K562 (cell line): Measurements from ENCODE around the gene USP43. TPM values are rescaled to one million over a fixed set of nuclear protein-coding genes. Genes with fewer than 3 reads are reported as not detected.

Experiments
- ATAC-seq: fragments of 200-7000 bp; cut with Tn5 transposase; 3 replicates; pipeline ENCODE4 v1.9.1; 2020; ENCODE audit warnings: moderate library complexity
- BruUV-seq: library from RNA; stranded (reverse); fragments of 400-500 nt; replicated peaks from 2 replicates; lab custom pipeline; 2021; lab: Mats Ljungman, UMichigan
- CTCF ChIA-PET: fragments of 300-600 bp; formaldehyde crosslinking; extraction: SDS; loops from one replicate; lab custom pipeline; 2021; ENCODE audit warnings: low intra/inter-chr PET ratio; lab: Yijun Ruan, JAX
- POLR2A ChIA-PET: fragments of 300-600, 350-650 bp; sonication (Branson Sonifier 250); formaldehyde crosslinking; extraction: SDS; loops from one replicate; lab custom pipeline; 2021; ENCODE audit warnings: antibody characterized with exemption, inconsistent platforms; lab: Yijun Ruan, JAX
- DNase-seq, 4 experiments: peaks; one replicate each; pipeline versions ENCODE4 v3.0.0 to v3.0.0-alpha.2; 2011 to 2018; ENCODE audit warnings: low spot score in 3 of 4, mixed read lengths in 3 of 4; ENCODE audit errors: extremely low read depth in 1 of 4
- FAIRE-seq: peaks from 2 replicates; lab custom pipeline; 2011; peaks lifted over from hg19 to GRCh38; lab: Jason Lieb, UNC
- H2AFZ ChIP-seq: 2 replicates; pipeline ENCODE4 v1.6.0; 2011; ENCODE audit warnings: low read depth, low read length, control low read depth, inconsistent platforms
- H3K27ac ChIP-seq: fragments of 200-600 bp; 3 replicates; pipeline ENCODE4 v1.8.0; 2011; ENCODE audit warnings: low read depth, mild to moderate bottlenecking, control low read depth, inconsistent platforms, low read length, moderate library complexity, mixed read lengths; ENCODE audit errors: extremely low read depth
- H3K27me3 ChIP-seq, 2 experiments: fragments of 300-600 bp in 1 of 2; 2 replicates in 1 of 2; 3 replicates in 1 of 2; pipeline versions ENCODE4 v1.6.0 to v1.8.0; 2011; ENCODE audit warnings: inconsistent platforms in 2 of 2, low read length in 2 of 2, mild to moderate bottlenecking in 1 of 2, mixed read lengths in 1 of 2, moderate library complexity in 1 of 2; ENCODE audit not compliant: control insufficient read depth in 2 of 2, insufficient read depth in 2 of 2
- H3K36me3 ChIP-seq: fragments of 300-600 bp; 3 replicates; pipeline ENCODE4 v1.8.0; 2011; ENCODE audit warnings: mild to moderate bottlenecking, low read length, inconsistent platforms; ENCODE audit not compliant: control insufficient read depth, insufficient read depth
- H3K4me1 ChIP-seq, 2 experiments: fragments of 200-600 bp in 1 of 2; replicated peaks in 1 of 2; 2 replicates in 1 of 2; 3 replicates in 1 of 2; pipeline versions ENCODE4 v1.5.1 to v1.8.0; 2011; ENCODE audit warnings: inconsistent platforms in 2 of 2, low read length in 2 of 2, mild to moderate bottlenecking in 1 of 2, mixed read lengths in 1 of 2, moderate library complexity in 1 of 2; ENCODE audit not compliant: control insufficient read depth in 2 of 2, insufficient read depth in 2 of 2
- H3K4me2 ChIP-seq: 2 replicates; pipeline ENCODE4 v1.6.1; 2011; ENCODE audit warnings: low read length, control low read depth, inconsistent platforms, mixed read lengths; ENCODE audit not compliant: insufficient read depth
- H3K4me3 ChIP-seq: fragments of 200-600 bp; sonication (generic), shearing (Covaris generic); 2 replicates; pipeline ENCODE4 v1.5.1; 2016; ENCODE audit warnings: control low read depth, inconsistent platforms
- H3K79me2 ChIP-seq: fragments of 200-600 bp; 3 replicates; pipeline ENCODE4 v1.8.0; 2011; ENCODE audit warnings: low read length, inconsistent platforms; ENCODE audit not compliant: control insufficient read depth, insufficient read depth
- H3K9ac ChIP-seq, 2 experiments: 2 replicates each; pipeline versions ENCODE4 v1.6.0 to v1.6.1; 2011; ENCODE audit warnings: low read depth in 2 of 2, low read length in 2 of 2, control low read depth in 1 of 2, inconsistent platforms in 1 of 2, mild to moderate bottlenecking in 1 of 2, mixed read lengths in 1 of 2; ENCODE audit not compliant: insufficient read depth in 1 of 2
- H3K9me1 ChIP-seq: one replicate; pipeline ENCODE4 v1.6.0; 2011; ENCODE audit warnings: inconsistent platforms, mild to moderate bottlenecking, low read length, moderate library complexity; ENCODE audit not compliant: control insufficient read depth, insufficient read depth
- H3K9me3 ChIP-seq: replicated peaks from 2 replicates; pipeline ENCODE4 v1.5.1; 2011; ENCODE audit warnings: low read depth, low read length, inconsistent platforms; ENCODE audit not compliant: control insufficient read depth, insufficient read depth
- H4K20me1 ChIP-seq: replicated peaks from 2 replicates; pipeline ENCODE4 v1.6.1; 2011; ENCODE audit warnings: low read length, inconsistent platforms, mixed read lengths; ENCODE audit not compliant: control insufficient read depth, insufficient read depth
- CXXC5 ChIP-seq: fragments of 250-450 bp; sonication (Bioruptor Pico); IDR thresholded peaks from 2 replicates; pipeline ENCODE4 v1.8.0; 2022; ENCODE audit warnings: inconsistent platforms, mild to moderate bottlenecking, moderate library complexity
- HEY1 ChIP-seq: fragments of 250-450 bp; sonication (Bioruptor Pico); IDR thresholded peaks from 2 replicates; pipeline ENCODE4 v1.5.0; 2020; ENCODE audit warnings: mild to moderate bottlenecking, moderate library complexity, borderline replicate concordance
- POU5F1 ChIP-seq: fragments of 150-350 bp; IDR thresholded peaks from 2 replicates; pipeline ENCODE4 v1.6.1; 2014; ENCODE audit warnings: borderline replicate concordance, low read length, low read depth, mild to moderate bottlenecking; ENCODE audit not compliant: partially characterized antibody
- STAT5B ChIP-seq: fragments of 250-450 bp; sonication (Bioruptor Pico); IDR thresholded peaks from 2 replicates; pipeline ENCODE4 v1.8.0; 2021; ENCODE audit warnings: mild to moderate bottlenecking, inconsistent platforms
- TBL1XR1 ChIP-seq, 2 experiments: IDR thresholded peaks; 2 replicates each; pipeline ENCODE4 v1.6.1; 2012; ENCODE audit warnings: improper control_type of control experiment in 2 of 2, low read length in 2 of 2, mild to moderate bottlenecking in 1 of 2
- WGBS: fragments of 100-300 bp; shearing (Covaris generic); methylation state at CpG from one replicate; pipeline ENCODE4 v1.1.6; 2016; ENCODE audit warnings: low coverage, mixed read lengths; ENCODE audit not compliant: insufficient coverage; ENCODE audit errors: missing lambda C conversion rate; 5-methylcytosine and 5-hydroxymethylcytosine counted together
- in situ Hi-C: fragments of 300-500 bp; cut with MboI; formaldehyde crosslinking; loops from 4 replicates; pipeline ENCODE4 v1.15.0; 2018; ENCODE audit warnings: inconsistent platforms, mixed read lengths
- intact Hi-C: fragments of 100-400 bp; cut with micrococcal nuclease; formaldehyde crosslinking; loops from 2 replicates; pipeline ENCODE4 v1.14.2; 2022
- polyA plus RNA-seq, 8 experiments: library from polyadenylated mRNA; depleted of rRNA in 4 of 8; stranded (reverse) in 5 of 8; unstranded in 3 of 8; fragments of >200 nt; fragmentation: Nextera tagmentation in 2 of 8; fragmentation: Illumina TruSeq in 1 of 8; extraction: Ambion mirVana in 2 of 8; extraction: Trizol in 1 of 8; gene quantifications; 2 replicates each; pipeline versions ENCODE4 v1.2.1 to v1.2.3, GENCODE V29; 2011 to 2014; ENCODE audit warnings: inconsistent platforms in 1 of 8, missing spikeins in 1 of 8
- total RNA-seq, 7 experiments: library from RNA; depleted of rRNA in 6 of 7; stranded (reverse); fragments of >200 nt in 6 of 7; fragmentation: Illumina TruSeq in 2 of 7; extraction: Trizol in 2 of 7; gene quantifications; 2 replicates each; pipeline versions ENCODE4 v1.2.1 to v1.2.3, GENCODE V29; 2011 to 2021; ENCODE audit warnings: low replicate concordance in 1 of 7
- TF ChIP-seq, protein P1 (sequence below), 2 experiments: fragments of 450-650 bp; conservative IDR thresholded peaks; 2 replicates each; pipeline ENCODE4 v1.6.1; 2017; ENCODE audit warnings: mild to moderate bottlenecking in 2 of 2, moderate library complexity in 2 of 2
- TF ChIP-seq, protein P2 (sequence below), 3 experiments: IDR thresholded peaks in 2 of 3; conservative IDR thresholded peaks in 1 of 3; 2 replicates each; pipeline ENCODE4 v1.5.1; 2011 to 2012; ENCODE audit warnings: low read length in 3 of 3, mild to moderate bottlenecking in 3 of 3, control low read depth in 2 of 3, improper control_type of control experiment in 1 of 3, inconsistent platforms in 1 of 3, low read depth in 1 of 3, mixed read lengths in 1 of 3, moderate library complexity in 1 of 3; ENCODE audit not compliant: insufficient read depth in 2 of 3

The USP43 gene
- total and polyA plus RNA-seq, 9 of the 15 experiments (the other 6 are each of a cell fraction or from before 2014, with no cell fraction given), result 0.01 to 0.18 (median 0.06) TPM; not detected in 1

DNA sequence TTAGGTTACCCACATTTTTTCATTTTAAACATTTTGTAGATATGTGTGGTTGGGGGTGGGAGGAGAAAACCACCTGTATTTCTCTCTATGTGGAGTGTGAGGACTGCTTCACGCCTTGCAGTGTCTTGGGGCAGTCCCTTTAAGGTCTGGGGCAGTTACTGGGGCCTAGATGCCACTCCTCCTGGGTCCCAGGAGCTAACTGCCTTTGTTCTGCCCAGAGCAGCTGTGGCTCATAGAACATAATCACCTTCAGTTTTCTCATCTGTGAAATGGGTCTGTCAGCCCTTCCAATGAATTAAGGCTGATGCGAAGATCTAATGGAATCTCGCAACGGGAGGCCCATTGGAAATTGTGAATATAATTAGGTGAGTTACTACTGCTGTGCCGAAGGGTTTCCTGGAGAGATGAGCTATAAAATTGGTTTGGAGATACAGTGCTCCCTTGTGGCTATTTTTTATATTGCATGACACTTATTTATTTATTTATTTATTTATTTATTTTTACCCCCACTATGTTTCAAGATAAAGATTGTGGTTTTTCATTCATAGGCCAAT, 123.1 kb downstream of the USP43 start:
- FAIRE-seq (no peak), ATAC-seq (no peak), DNase-seq (peak; percentile 20 to 25 (median 21))
- CTCF ChIA-PET, result interaction anchor here (0.9 to 1.2 kb wide), 2 partner anchors 37 to 39 kb away, joined by 3 to 4 read pairs; no protein-coding TSS in a partner anchor
- in situ Hi-C loops, result no loop called here
- H3K27me3 ChIP-seq, result peaks cover 0 to 18% of the 10 kb centered on the region in 2 experiments; a peak in 2 of 5 replicates
- no peaks in the 10 kb centered on the region for H3K9me1 ChIP-seq
- H3K9me3 ChIP-seq, result no peaks in the 10 kb centered on the region
- WGBS, result 2% methylated on average over 5 of the region's 5 CpGs
- no peak overlapping the region for H3K27ac ChIP-seq
- H3K79me2 ChIP-seq, result no peaks in the 10 kb centered on the region
- no peak overlapping the region for H3K9ac ChIP-seq
- no peaks in the 10 kb centered on the region for H4K20me1 ChIP-seq
- POLR2A ChIA-PET, result interaction anchor here (1.0 kb wide), 1 partner anchor 40 kb away, joined by 3 read pairs; no protein-coding TSS in a partner anchor
- H2AFZ ChIP-seq, result no peak overlapping the region
- TF ChIP-seq HEY1 (CRISPR knock-in tag) (no peak), POU5F1 (no peak), CXXC5 (CRISPR knock-in tag) (no peak), TBL1XR1 (IDR thresholded peaks at IDR 0.05; ENCODE audit: low read length in 2 of 2) (no peak), STAT5B (CRISPR knock-in tag) (no peak)
- TF ChIP-seq, protein P1, sequence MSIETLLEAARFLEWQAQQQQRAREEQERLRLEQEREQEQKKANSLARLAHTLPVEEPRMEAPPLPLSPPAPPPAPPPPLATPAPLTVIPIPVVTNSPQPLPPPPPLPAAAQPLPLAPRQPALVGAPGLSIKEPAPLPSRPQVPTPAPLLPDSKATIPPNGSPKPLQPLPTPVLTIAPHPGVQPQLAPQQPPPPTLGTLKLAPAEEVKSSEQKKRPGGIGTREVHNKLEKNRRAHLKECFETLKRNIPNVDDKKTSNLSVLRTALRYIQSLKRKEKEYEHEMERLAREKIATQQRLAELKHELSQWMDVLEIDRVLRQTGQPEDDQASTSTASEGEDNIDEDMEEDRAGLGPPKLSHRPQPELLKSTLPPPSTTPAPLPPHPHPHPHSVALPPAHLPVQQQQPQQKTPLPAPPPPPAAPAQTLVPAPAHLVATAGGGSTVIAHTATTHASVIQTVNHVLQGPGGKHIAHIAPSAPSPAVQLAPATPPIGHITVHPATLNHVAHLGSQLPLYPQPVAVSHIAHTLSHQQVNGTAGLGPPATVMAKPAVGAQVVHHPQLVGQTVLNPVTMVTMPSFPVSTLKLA (conservative IDR thresholded peaks at IDR 0.05), result no peak
- TF ChIP-seq, protein P2, sequence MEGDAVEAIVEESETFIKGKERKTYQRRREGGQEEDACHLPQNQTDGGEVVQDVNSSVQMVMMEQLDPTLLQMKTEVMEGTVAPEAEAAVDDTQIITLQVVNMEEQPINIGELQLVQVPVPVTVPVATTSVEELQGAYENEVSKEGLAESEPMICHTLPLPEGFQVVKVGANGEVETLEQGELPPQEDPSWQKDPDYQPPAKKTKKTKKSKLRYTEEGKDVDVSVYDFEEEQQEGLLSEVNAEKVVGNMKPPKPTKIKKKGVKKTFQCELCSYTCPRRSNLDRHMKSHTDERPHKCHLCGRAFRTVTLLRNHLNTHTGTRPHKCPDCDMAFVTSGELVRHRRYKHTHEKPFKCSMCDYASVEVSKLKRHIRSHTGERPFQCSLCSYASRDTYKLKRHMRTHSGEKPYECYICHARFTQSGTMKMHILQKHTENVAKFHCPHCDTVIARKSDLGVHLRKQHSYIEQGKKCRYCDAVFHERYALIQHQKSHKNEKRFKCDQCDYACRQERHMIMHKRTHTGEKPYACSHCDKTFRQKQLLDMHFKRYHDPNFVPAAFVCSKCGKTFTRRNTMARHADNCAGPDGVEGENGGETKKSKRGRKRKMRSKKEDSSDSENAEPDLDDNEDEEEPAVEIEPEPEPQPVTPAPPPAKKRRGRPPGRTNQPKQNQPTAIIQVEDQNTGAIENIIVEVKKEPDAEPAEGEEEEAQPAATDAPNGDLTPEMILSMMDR (IDR thresholded peaks at IDR 0.05 in 2 of 3, conservative IDR thresholded peaks at IDR 0.05 in 1 of 3; ENCODE audit: insufficient read depth in 2 of 3, low read depth in 1 of 3, low read length in 3 of 3), result peak in 1 of 3 experiments; percentile 53; a peak in 2 of 6 replicates
- no peak overlapping the region for H3K4me2 ChIP-seq
- no TSS peak for BruUV-seq
- intact Hi-C loops, result no loop called here
- no peaks in the 10 kb centered on the region for H3K4me1 ChIP-seq
- no peak overlapping the region for H3K4me3 ChIP-seq
- H3K36me3 ChIP-seq, result no peaks in the 10 kb centered on the region
